Fibroblast of skin of right quadriceps (primary cell): ENCODE results near the gene AMPD2.
A peak's percentile ranks its signal among the peaks of the same experiment; 100 is the strongest.

ENCODE experiments used
- DNase-seq: peaks from one replicate; pipeline ENCODE4 v3.0.0-alpha.2; 2013

The AMPD2 gene

DNA sequence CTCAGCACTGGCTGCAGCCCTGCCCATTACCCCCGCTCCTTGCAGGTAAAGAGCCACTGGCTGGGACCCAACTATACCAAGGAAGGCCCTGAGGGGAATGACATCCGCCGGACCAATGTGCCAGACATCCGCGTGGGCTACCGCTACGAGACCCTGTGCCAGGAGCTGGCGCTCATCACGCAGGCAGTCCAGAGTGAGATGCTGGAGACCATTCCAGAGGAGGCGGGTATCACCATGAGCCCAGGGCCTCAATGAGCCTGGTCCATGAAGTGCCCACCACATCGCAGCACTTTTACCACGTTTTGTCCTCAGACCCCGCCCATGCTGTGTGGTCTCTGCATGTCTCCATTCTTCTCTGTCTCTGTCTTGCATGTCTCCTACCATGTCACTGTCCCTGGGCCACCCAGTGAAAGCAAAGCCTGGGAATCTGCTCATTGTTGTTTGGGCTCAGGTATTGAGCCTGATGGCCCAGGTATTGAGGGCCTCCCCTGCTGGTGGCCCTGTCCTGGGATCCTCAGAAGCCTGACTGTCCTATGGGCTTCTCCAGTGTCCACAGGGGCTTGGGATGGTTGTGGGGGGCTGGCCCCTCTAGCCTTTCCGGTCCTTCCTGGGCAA lies 11.4 kb downstream of the AMPD2 start:
- no peak for DNase-seq

- DNase-seq: no peak
Observed at GRCh38 chr1:109631513-109632505, 12.2 kb downstream of the AMPD2 start.

- no peak for DNase-seq
Observed at GRCh38 chr1:109632671-109633346, 13.2 kb downstream of the AMPD2 start.

GRCh38 chr1:109634292-109634691 lies 14.7 kb downstream of the AMPD2 start:
- no peak for DNase-seq

GRCh38 chr1:109634771-109635750 lies 15.4 kb downstream of the AMPD2 start:
- DNase-seq: no peak

- DNase-seq: no peak
Observed at GRCh38 chr1:109635862-109636200, 16.2 kb downstream of the AMPD2 start.

GRCh38 chr1:109636201-109636952 lies 16.7 kb downstream of the AMPD2 start:
- DNase-seq: peak; percentile 68

DNA sequence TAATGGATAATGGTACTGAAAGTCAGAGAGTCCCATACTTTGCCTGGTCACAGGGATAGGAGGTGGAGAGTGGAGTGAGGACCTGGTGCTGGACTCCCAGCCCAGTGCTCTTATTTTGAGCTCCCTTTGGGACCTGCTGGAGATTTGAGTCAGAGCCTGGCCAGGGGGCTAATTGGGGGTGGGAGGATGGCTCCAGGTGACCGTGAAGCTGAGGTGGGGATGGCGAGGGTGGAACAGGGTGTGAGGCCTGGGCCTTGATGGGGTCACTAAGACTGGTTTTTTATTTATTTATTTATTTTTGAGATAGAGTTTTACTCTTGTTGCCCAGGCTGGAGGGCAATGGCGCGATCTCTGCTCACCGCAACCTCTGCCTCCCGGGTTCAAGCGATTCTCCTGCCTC lies 17.8 kb downstream of the AMPD2 start:
- DNase-seq: no peak

DNA sequence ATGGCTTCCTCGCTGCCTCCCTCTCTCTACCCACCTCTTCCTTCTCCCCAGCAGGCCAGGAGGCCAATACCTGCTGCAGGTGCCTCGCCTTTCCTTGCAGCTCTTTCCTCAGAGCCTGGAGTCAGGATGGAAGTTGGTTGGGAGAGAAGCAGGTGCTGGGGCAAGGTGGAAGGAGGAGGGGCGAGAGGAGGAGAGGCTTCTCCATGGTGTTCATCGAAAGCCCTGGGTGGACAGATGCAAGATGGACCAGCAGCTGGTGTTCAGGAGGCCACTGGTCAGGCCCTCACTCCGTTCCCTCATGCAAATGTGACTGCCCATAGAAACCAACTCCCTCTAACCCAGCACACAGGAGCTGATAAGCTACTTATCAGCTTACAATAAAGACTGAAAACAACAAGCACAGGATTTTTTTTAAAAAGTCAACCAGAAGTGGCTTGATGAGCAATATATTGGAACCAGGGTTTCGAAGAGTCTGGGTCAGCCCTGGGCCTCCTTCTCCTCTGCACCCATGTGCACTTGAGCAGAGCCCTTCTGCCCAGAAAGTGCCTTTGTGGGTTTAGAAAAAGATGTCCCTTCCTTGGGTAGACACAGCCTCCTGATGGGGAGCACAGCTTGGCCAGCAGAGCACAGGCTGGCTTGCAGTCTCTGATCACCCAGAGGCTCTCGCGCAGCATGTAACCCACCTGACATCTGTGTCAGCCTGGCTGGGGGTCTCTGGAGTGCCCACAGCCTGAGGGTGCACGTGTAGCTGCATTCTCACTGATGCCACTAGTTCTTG lies 19.6 kb downstream of the AMPD2 start:
- DNase-seq: no peak

GRCh38 chr1:109639841-109640184 lies 20.2 kb downstream of the AMPD2 start:
- DNase-seq: no peak

- peak; percentile 52 for DNase-seq
Observed at GRCh38 chr1:109640285-109640865, 20.7 kb downstream of the AMPD2 start.

DNA sequence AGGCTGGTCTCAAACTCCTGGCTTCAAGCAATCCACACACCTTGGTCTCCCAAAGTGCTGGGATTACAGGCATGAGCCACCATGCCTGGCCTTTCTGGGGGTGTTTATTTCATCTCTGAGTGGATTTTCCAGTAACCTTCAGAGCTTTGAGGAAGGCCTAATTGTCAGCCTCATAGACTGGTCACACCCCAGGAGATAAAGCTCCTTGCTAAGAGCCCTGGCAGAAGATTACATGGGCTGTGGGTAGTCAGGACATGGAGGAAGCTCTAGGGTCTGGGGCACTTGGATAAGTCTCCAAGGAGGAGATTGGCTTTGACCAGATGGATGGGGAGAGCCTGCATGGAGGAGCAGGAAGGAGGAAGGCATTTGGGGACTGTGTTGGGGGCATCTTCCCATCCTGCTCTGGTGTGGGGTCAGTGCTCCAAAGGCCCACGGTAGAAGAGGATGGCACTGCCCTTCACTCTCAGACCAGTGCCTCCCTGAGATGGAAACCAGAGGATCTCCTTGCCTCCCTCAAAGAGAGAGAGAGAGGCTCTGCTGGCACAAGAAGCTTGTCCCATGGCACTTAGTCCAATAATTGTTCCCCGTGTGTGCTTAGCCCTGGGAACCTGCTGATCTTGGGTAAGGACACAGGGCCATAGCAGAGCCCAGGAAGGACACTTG lies 21.6 kb downstream of the AMPD2 start:
- no peak for DNase-seq

DNA sequence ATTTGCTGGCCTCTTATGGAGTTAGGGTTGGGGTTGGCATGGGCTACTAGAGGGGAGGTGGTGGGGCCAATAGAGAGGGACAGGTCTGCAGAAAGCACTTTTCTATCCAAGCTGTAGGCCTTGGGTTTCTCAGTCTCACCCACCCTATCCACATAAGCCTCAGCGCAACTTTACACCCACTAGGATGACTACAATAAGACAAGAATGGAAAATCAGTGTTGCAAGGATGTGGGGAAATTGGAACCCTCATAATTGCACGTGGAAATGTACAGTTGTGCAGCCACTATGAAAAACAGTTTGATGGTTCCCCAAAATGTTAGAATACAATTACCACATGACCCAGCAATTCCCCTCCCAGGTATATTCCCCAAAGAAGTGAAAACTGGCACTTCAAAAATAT lies 22.2 kb downstream of the AMPD2 start:
- no peak for DNase-seq

GRCh38 chr1:109642626-109643025 lies 23.0 kb downstream of the AMPD2 start:
- no peak for DNase-seq

DNA sequence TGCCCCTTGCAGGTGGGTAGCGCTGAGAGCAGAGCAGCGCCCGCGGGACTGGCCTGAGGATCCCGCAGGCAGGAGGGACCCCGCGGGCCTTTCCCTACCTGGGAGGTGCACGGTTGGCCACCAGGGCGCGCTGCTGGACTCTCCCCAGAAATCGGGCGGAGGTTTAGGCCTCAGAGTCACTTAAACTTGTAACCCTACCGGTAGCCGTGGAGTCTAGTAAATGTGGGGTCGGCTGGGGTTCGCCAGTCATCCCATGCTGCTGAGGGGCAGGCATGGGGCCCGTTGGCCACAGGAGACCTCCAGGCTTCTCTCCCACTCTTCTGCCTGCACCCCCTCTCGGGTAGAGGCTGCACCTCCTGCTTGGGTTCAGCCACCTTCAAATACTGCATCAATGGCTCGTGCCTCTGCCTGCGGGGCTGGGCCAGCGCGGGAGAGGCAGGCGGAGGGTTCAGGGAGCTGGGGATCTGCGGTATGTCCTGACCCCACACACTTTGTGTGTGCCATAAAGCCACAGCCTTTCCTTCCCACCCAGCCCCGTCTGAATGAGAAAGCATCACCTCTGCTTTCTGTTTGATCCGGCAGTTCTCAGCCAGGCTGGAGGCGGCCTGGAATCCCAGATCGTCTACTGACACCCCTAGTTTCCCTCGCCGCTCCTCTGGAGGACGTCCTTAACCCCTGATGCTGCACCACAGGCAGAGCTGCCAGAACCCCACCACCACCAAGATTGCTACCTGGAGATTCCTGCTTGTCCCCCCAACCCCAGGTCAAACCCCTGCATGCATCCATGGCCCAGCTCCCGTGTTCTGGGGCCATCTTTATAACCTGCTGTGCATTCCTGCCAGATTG lies 24.0 kb downstream of the AMPD2 start:
- peak; percentile 68 for DNase-seq

GRCh38 chr1:109644670-109645069 lies 25.0 kb downstream of the AMPD2 start:
- DNase-seq: no peak

- no peak for DNase-seq
Observed at GRCh38 chr1:109649491-109649914, 29.9 kb downstream of the AMPD2 start.

- peak; percentile 50 for DNase-seq
Observed at GRCh38 chr1:109650609-109651008, 31.0 kb downstream of the AMPD2 start.

GRCh38 chr1:109652402-109652801 lies 32.8 kb downstream of the AMPD2 start:
- no peak for DNase-seq
